SK-MEL-5 (cell line): ENCODE data around the gene DIAPH2. TPM values are rescaled to one million over a fixed set of nuclear protein-coding genes. Genes with fewer than 3 reads are reported as not detected.

Experiments used
- DNase-seq: peaks from one replicate; pipeline ENCODE4 v3.0.0-alpha.2; 2016; ENCODE audit warnings: low read depth, low spot score
- in situ Hi-C: cut with HindIII; loops from 2 replicates; pipeline ENCODE4 v1.10.0; 2016; ENCODE audit warnings: low sequenced_read_pairs, high pct_unique_total_duplicates, low pct_unique_long_range_greater_than_20kb
- total RNA-seq: library from RNA; depleted of rRNA; stranded (reverse); fragments of >200 nt; shearing (Covaris generic); gene quantifications from 2 replicates; pipeline ENCODE4 v1.2.3, GENCODE V29; 2014

Gene DIAPH2
- total RNA-seq, 1 experiment from 2014 or later, result 21.8 TPM

DNA sequence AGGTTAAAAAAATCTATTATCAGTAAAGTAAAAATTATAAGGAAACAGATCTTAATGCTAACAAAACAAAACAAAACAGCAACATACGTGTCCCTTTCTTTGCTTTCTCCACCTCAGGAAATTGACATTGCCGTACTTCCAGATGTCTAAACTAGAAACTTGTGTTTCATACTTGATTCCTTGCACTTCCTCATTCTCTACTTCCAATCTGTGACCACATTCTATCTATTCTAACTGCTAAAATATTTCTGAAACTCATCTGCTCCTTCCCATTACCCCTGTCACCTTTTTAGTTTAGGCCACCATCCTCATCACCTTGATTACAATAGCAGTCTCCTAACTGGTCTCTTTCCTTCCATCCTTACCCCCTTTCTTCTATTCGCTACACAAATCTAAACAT lies 176.6 kb downstream of the DIAPH2 start:
- in situ Hi-C loops, result no loop called here
- no peak for DNase-seq

DNA sequence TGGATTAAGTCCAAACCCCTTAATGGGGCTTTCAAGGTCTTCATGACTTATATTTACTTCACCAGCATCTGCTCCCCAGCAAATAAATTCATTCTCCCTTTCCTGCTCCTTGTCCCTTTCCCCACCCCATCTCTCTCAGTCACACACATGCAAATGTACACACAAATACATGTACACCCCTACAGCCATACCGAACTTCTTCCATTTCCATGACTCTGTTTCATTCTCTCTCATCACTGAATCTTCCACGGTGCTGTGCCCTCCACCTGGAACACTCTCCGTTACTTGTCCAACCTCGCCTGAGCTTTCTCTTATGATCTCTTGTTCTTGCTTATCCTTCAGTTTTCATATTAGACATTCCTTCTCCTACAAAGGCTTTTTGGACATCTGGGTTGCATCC lies 177.0 kb downstream of the DIAPH2 start:
- DNase-seq, result no peak
- in situ Hi-C loops, result no loop called here

DNA sequence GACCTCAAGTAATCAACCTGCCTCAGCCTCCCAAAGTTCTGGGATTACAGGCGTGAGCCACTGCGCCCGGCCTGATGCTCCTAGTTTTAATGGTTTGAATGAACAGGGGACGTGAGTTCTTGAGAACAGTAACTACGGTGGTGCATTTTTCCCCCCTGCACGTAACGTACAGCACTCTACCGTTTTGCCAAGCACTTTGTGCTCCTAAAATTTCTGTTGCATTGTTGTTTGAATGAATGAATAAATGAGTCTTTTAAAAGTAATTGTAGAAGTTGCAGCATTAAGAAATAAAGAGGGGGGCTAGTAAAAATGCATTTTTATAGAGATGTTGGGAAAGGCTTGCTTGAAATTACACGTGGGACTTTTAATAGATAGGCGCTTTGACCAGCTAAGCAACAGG lies 199.0 kb downstream of the DIAPH2 start, which contains the start of gene RPA4:
RPA4 (plus strand) TSS at position 301 of the 400 bp plus-strand sequence. CDS start 403 bp downstream, outside the sequence.
- in situ Hi-C loops, result no loop called here
- DNase-seq, result no peak

DNA sequence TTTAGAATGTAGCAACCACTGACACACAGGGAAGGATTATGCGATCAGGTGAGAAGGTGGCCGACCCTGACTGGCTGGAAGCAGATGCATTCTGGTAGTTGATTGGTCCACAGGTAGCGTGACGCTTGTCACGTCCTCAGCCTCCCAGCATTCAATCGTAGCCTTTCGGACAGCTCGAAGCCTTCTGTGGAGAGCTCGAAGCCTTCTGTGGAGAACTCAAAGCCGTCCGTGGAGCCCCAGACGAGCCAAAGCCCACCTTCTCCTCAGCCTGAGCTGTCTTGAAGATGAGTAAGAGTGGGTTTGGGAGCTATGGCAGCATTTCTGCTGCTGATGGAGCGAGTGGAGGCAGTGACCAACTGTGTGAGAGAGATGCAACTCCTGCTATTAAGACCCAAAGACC lies 199.4 kb downstream of the DIAPH2 start:
- in situ Hi-C loops, result no loop called here
- DNase-seq, result no peak

DNA sequence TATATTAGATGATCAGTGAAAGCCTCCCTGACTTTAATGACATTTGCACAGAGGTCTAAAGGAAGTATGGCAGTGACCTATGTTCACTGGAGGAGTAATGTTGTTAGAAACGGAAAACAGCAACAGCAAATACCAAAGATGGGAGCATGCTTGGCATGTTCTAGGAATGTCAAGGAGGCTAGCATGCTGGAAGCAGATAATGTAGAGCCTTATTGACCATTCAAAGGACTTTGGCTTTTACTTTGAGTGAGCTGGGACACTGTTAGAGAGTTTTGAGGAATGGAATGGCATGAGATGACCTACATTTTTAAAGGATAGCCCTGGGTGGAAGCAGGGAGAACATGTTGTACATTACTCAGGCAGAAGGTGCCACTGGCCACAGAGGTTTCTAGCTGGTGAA lies 205.1 kb downstream of the DIAPH2 start:
- no peak for DNase-seq
- in situ Hi-C loops, result no loop called here

DNA sequence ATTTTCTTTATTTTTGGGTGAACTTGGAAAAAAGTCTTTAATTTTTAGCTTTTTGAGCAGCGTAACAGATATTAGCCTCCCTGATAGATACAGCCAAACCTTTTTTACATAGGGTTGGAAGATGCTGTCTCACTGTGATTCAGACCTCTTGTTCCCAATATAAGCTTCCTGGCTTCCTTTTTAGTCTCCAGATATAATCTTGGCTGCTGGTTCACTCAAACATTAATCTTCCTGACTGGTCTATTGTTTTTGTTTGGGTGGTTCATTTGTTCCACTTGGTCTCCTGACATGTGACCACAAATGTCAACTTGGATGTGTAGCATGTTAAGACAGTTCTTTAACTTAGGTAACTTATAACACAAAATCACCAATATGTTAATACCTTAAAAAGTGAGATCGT lies 222.1 kb downstream of the DIAPH2 start:
- peak; percentile 1 for DNase-seq
- in situ Hi-C loops, result no loop called here

DNA sequence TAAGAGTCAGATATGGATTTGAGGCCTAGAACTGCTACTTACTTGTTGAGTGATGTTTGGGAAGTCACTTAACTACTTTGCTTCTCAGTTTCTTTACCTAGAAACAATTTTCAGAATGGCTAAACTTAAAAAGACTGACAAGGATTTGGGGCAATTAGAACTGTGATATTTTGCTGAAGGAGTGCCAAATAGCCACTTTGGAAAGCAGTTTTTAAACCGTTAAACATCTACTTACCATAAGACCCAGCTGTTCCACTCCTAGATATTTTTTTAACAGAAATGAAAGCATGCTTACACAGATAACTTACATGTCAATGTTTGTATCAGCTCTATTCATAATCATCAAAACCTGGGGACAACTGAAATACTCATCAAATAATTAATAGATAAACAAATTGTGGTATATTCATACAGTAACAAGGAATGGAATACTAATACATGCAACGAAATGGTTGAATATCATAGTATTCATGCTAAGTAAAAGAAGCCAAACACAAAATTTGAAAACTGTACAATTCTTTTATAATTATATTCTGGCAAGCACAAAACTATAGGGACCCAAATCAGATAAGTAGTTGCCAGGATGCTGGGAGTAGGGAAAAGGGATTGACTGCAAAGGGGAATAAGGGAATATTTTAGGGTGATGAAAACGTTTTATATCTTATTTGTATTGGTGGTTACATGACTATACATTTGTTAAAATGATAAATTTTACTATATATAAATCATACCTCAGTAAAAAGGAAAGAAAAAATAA lies 223.1 kb downstream of the DIAPH2 start:
- in situ Hi-C loops, result no loop called here
- DNase-seq, result no peak

DNA sequence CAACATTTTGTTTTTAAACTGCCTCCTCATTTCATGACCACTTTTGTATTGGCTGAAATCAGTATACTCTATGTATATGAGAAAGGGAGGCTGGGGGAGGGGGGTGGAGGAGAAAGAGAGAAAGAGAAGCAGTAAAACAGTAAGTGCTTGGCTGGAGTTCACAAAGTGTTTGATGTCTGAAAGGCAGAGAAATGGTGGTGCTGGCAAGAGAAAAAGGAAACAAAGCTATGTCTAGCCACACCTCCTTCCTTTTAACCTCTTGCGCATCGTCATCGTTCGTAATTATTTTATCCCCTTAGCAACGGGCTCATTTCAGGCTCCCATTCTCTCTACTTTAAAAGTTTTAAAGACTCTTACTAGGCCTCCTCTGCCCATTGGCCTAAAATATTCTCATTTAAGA lies 224.6 kb downstream of the DIAPH2 start:
- in situ Hi-C loops, result no loop called here
- DNase-seq, result no peak

DNA sequence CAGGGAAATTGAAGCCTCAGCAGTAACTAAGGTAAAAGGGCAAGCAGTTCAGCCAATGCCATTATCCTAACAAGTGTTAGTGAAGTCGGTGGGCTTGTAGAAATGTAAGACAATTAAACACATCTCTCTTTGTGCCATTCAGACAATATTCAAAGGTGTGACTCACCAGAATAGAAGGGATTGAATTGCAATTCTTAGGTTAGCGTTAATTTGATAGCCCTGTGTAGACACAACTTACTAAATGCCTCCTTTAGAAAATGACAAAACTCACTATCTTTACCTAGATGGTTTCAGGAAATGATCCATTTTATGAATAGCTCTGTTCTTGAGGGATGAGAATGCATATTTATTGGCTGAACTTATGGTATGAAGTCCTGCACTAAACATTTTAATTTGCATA lies 234.2 kb downstream of the DIAPH2 start:
- no peak for DNase-seq
- in situ Hi-C loops, result no loop called here

DNA sequence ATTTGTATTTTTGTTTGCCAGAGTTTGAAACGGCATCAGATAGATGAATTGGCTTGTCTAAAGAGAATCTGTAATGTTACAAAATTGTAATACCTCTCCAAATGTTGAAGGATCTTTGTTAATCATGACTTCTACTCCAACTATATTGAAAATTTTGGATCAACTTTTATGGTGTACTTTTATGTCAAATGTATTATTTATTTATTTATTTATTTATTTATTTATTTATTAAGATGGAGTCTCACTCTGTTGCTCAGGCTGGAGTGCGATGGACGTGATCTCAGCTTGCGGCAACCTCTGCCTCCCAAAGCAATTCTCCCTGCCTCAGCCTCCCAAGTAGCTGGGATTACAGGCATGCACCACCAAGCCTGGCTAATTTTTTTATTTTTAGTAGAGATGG lies 235.0 kb downstream of the DIAPH2 start:
- DNase-seq, result no peak
- in situ Hi-C loops, result no loop called here

DNA sequence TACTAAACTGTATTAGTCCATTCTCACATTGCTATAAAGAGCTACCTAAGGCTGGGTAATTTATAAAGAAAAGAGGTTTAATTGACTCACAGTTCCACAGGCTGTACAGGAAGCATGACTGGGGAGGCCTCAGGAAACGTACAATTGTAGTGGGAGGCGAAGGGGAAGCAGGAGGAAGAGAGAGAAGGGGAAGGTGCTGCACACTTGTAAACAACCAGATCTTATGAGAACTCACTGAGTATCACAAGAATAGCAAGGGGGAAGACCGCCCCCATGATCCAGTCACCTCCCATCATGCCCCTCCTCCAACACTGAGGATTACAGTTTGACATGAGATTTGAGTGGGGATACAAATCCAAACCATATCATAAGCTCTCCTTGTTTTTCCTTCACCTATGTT lies 239.9 kb downstream of the DIAPH2 start:
- no peak for DNase-seq
- in situ Hi-C loops, result no loop called here

DNA sequence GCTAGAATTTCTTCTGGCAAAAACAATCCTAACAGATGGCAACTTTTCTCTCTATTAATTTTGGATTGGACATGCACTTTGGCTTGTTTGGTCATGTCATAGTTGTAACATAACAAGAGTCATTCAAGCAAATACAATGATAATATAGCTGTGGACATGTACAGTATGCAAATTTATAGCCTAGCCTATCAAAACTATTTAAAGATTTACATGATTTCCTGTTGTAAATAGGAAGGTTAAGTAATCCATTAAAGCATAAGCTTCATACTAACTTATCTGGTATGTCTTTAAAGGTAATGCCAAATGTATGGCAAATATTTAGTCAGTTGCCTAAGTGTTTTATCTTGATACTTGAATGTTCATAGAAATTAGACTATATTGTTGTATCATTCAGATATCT lies 244.4 kb downstream of the DIAPH2 start:
- DNase-seq, result no peak
- in situ Hi-C loops, result no loop called here

DNA sequence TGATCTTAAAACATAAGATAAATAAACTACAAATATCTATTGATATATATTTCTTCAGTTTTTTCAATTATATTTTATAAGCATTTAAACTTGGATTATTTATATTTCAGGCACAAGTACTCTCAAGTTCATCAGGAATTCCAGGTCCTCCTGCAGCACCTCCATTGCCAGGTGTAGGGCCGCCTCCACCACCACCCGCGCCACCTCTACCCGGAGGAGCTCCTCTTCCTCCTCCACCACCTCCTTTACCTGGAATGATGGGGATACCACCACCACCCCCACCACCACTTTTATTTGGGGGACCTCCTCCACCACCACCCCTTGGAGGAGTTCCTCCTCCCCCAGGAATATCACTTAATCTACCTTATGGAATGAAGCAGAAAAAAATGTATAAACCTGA lies 273.1 kb downstream of the DIAPH2 start:
- in situ Hi-C loops, result no loop called here
- no peak for DNase-seq

DNA sequence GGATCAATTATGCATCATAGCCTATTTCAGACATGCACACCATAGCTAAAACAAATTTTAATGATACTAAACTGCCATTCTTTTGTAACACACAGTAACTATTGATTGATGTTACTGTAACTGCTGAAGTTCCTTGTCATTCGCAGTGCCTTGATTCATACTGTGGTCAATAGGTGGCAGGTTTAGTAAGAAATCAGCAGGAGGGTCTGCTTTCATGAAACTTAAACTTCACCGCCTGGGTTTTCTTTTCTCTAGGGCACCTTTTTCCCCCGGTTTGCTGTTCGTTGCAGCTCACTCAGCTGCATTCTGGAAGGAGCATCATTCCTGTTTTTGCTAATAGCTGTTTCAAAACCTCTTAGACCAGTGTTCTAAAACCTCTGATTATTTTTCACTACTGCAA lies 287.2 kb downstream of the DIAPH2 start:
- in situ Hi-C loops, result no loop called here
- DNase-seq, result no peak

DNA sequence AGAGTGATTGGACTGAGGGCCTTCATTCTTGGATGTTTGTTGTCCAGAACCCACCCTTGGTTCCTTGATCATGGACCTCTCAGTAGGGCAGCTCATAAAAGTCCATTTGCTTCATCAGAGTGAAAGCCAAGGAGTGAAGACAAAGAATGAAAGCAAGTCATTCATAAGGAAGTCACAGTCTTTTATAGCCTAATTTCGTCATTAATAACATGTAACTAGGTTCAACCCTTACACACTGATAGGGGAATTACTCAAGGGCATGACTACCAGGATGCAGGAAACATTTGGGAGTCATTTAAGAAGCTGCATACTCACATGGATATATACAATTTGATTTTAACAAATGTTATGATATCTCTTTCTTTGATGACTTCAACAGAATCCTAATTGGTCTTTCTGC lies 294.3 kb downstream of the DIAPH2 start:
- in situ Hi-C loops, result no loop called here
- no peak for DNase-seq

DNA sequence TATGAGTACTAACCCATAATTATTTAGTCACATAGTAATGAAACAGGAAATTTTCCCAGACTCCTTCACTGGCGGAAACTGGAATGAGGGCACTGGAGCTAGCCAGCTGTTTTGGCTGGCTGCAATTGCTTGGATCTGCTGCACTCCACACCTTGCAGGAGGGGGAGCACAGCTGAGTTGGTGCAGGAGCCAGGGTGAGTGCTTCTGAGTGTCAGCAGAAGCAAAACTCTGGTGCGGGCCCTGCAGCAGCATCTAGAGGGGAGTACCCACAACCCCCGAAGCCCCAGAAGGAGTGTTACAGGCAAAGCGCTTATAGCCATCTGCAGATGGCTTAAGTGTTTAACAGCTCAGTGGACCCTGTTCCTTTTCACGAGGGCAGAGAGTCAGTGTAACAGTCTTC lies 295.1 kb downstream of the DIAPH2 start:
- DNase-seq, result no peak
- in situ Hi-C loops, result no loop called here

DNA sequence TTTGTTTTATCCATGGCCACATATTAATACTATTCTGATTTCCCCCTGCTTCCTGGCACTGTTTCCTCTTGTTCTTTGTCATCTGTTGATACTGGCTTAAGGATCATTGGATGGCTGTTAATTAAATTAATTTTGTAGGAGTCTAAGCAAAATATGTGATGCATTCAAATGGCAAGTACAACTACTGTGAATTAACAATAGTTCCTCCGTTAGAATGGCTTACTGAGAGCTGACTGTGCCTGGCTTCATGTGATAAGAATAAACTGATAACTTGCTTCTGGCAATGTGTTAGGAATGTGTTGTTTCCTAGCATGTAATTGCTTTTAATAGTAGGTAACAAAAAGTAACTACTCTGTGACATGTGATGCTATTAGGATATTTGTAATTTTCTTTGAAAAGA lies 297.5 kb downstream of the DIAPH2 start:
- no peak for DNase-seq
- in situ Hi-C loops, result no loop called here

DNA sequence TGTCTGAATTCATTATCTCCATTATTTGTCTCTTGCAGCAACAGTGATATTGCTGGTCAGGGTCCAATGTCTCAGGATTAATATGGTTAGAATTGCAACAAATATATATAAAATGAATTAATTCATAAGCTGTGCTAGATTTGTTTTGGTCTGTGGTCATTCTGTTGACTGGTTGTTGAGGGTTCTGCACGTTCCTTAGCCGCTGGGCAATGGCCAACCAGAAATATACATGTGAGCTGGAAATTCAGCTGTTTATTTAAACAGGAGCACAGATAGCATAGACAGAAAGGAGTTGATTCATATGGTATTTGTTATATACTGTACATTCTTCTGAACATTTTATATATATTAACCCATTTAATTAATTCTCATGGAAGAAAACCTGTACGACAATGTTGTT lies 299.9 kb downstream of the DIAPH2 start:
- in situ Hi-C loops, result no loop called here
- no peak for DNase-seq

DNA sequence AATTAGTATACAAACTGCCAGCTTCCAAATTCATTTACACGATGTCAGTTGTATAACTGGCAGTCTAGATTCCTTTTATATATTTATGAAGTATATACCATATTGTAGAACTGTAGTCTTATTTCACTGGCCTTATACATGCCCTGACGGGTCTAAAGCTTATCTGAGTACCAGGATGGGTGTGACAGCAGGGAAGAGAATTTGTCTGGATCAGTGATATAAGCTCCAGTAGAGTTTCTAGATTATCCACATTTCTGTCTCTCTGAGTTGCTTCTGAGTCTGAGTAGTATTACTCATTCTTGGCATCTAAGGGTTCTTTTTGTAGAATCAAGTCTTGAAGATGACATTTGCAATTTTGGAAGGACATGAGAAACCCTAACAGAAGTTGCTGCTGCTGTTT lies 300.4 kb downstream of the DIAPH2 start:
- in situ Hi-C loops, result no loop called here
- DNase-seq, result no peak

DNA sequence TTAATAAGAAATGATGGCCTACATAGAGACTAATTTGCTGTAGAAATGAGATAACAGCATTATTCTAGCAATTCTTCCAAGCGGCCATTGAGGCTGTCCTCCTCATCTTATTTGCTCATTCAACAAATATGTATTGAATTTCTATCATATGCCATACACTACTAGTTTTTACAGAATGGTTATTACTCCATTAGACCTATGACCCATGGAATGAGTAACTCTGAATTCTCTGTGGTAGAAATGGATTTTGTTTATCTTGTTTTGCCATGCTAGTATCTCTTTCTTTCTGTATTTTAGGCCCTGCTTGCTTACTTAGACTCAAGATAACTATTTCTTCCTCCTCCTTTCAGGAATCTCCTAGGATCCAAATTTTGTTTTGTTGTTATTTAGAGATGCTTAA lies 302.6 kb downstream of the DIAPH2 start:
- no peak for DNase-seq
- in situ Hi-C loops, result no loop called here
